Putamen (tissue), 1 donor: ENCODE results near the gene EXO1.
"Not testable (repeated sequence)": the region's sequence is repeated elsewhere in the genome, so short reads cannot be mapped to it uniquely, and the experiment has no call there.

Source experiments
- DNase-seq: peaks from one replicate; pipeline ENCODE4 v3.0.0-alpha.2; 2016; ENCODE audit warnings: low spot score

Gene EXO1

DNA sequence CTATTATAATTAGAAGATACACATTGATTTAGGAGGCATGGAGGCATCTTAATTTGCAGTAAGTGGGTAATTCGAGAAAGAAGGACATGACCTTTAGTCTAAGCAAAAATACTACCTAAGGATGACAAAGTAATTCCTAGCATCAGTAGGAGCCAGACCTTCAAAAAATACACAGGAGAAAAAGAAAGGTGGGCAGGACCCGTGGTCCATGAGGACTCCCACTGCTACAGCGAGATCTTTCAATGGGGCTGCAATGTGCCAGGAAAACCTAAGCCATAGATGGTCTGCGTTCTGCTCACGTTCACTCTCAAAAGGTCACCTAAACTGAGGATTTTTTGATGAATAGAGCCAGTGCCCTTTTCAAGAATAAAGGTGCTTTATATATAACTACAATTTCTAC lies 10.6 kb upstream of the EXO1 start:
- DNase-seq: no peak

GRCh38 chr1:241837901-241838300 lies 10.1 kb upstream of the EXO1 start:
- DNase-seq: no peak

DNA sequence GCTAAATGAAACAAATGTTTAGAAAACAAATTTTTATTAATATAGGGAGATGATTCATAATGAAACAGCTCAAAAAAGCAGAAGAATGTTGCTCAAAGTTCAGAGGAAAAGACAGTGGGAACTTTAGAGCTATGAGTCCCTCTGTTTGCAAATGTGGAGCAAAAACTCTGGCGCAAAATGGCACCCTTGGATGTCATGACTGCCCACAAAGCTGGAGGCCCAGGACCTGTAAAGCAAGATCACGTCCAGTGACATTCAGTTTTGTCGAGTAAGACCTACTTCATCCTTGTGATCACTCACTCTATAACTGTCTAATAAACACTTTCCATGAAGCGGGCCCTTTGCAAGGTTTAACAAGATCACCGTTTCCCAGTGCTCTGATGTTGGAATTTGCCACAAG lies 9.1 kb upstream of the EXO1 start:
- DNase-seq: no peak

- no peak for DNase-seq
These were observed 8.5 kb upstream of the EXO1 start for GRCh38 chr1:241839369-241839979.

- DNase-seq: no peak
These were observed 7.8 kb upstream of the EXO1 start for GRCh38 chr1:241840164-241840563.

DNA sequence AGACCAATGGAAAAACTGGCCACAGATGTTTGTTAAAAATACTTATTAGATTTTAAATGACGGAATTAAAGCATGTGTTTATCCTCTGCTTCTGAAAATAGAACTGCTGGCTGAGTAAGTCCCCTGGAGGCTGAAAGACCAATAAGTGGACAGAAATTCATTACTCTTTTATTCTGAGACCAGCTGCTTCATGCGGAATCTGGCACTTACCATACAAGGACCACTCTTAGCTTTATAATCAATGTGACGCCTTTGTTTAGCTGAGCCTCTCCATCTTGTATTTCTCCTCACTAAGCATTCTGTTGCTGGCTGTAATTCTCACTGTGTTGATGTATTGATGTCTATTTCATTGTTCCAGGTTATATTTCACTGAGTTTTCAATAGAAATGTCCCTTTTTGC lies 6.3 kb upstream of the EXO1 start:
- no peak for DNase-seq

DNA sequence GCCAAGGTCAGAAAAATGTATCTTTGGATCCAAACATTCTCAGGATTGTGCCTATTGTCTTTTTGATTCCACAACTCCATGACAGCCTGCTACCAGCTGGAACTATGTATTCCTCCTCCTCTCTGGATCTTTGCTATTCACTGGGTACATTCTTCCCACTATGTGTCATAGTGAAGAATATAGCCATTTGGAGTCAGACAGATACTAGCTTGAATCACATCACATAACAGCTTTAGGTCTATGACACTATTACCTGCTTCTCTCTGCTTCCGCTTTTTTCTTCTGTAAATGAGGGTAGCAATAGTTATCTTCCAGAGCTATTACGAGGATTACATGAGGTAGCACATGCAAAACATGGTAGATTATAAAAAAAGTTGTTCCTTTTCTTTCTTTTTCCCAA lies 5.4 kb upstream of the EXO1 start:
- DNase-seq: no peak

GRCh38 chr1:241844593-241844992 lies 3.4 kb upstream of the EXO1 start:
- DNase-seq: no peak

GRCh38 chr1:241846375-241846774 lies 1.6 kb upstream of the EXO1 start:
- no peak for DNase-seq

DNA sequence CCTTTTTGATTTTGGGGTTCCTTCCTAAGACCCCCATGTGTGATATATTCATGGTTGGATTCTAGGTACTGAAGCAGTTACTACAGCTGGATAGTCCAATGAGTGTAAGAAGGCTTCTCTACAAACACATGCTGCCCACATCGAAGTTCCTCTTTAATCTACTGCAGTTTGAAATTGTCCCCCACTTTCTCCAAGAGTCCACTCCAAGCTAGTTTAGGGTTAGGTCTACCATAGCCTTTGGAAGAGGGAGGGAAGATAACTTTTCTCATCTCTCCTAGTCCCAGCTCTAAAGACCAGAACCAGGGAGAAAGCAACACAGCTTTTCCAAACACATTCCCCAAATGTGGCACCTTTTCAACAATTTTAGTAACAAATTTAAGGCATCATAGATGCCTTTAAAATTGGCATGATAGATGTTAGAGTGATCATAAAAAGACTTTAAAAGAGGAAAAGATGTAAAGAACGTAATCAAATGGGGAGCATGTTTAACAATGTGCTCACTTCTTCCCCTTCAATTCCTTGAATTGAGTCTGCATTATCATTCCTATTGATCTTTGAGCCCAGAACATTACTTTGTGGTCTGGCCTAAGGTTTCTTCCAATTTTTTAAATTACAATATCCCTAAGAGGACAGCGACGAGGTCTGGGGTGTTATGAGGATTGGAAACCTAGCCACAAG lies 1.0 kb upstream of the EXO1 start:
- no peak for DNase-seq

DNA sequence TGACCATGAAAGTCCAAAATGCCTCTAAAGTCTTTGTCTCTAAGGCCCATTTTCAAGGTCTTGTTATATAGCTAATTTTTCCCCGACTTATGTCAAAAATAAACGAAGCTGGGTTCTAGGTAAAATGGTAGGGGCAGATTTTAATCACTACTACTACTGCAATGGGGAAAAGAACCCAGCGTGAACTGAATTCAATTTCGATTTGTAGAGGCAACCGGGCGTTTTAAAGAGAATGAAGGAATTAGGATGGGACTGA lies 536 bp upstream of the EXO1 start:
- no peak for DNase-seq

- no peak for DNase-seq
These were observed 811 bp downstream of the EXO1 start for GRCh38 chr1:241848686-241849344.

GRCh38 chr1:241849345-241849695 lies 1.3 kb downstream of the EXO1 start:
- DNase-seq: no peak

DNA sequence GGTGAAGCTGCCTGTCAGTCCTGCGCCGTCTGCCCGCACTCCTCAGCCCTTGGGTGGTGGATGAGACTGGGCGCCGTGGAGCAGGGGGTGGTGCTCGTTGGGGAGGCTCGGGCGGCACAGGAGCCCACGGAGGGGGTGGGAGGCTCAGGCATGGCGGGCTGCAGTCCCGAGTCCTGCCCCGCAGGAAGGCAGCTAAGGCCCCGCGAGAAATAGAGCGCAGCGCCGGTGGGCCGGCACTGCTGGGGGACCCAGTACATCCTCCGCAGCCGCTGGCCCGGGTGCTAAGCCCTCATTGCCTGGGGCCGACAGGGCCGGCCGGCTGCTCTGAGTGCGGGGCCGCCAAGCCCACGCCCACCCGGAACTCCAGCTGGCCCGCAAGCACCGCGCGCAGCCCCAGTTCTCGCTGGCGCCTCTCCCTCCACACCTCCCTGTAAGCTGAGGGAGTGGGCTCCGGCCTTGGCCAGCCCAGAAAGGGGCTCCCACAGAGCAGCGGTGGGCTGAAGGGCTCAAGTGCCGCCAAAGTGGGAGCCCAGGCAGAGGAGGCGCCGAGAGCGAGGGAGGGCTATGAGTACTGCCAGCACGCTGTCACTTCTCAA lies 7.6 kb downstream of the EXO1 start:
- DNase-seq: not testable (repeated sequence)

DNA sequence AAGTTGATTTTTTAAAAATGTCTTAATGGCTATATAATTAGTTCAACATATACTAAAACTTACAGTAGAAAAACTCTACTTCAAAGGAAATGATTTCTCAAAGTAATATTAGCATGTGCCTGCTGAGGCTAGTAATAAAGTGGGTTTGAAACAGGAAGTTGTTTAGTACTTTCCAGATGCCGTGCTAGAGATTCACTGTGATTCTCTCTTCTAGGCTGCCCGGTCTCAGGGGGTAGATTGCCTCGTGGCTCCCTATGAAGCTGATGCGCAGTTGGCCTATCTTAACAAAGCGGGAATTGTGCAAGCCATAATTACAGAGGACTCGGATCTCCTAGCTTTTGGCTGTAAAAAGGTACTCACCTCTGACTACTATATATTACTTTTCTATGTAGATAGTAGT lies 9.1 kb downstream of the EXO1 start:
- DNase-seq: no peak

GRCh38 chr1:241860922-241861321 lies 12.9 kb downstream of the EXO1 start:
- DNase-seq: no peak

GRCh38 chr1:241869022-241869421 lies 21.0 kb downstream of the EXO1 start:
- DNase-seq: no peak

GRCh38 chr1:241870336-241870735 lies 22.3 kb downstream of the EXO1 start:
- DNase-seq: no peak

GRCh38 chr1:241870746-241871430 lies 22.9 kb downstream of the EXO1 start:
- DNase-seq: no peak

- no peak for DNase-seq
These were observed 33.4 kb downstream of the EXO1 start for GRCh38 chr1:241881440-241881839.

DNA sequence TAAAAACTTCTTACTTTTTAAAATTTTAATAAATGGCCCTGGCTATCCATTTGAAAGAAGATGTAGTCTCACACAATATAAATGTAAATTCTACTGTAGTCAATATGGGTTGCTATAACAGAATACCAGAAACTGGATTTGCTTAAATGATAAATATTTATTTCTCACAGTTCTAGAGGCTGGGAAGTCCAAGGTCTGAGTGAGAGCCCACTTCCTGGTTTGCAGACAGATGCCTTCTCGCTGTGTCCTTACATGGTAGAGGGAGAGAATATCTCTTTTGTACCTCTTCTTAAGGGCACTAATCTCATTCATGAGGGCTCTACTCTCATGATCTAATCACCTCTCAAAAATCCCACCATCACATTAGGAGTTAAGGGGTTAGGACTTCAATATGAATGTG lies 35.2 kb downstream of the EXO1 start:
- DNase-seq: no peak

GRCh38 chr1:241888232-241888631 lies 40.2 kb downstream of the EXO1 start:
- DNase-seq: no peak

DNA sequence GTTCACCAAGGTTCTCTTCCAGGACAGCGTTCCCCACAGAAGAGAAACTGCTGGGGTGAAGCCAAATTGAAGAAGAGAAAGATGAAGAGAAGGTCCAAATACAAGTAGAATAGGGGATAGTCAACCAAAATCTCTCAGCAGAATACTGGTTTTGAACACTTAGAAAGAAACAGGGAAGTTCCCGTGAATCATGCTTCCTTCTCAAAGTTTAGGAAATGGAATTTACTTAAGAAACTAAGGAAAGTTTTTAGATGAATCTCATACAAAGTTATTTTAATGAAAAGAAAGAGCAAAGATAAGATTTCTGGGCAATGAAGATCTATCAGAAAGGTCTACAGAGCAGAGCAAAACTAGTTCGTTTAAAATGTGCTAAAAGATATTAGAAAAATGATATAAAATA lies 43.3 kb downstream of the EXO1 start:
- DNase-seq: no peak
